GM23338 (cell line): ENCODE data around the gene TBCD. TPM values are rescaled to one million over a fixed set of nuclear protein-coding genes. Genes with fewer than 3 reads are reported as not detected.

ENCODE experiments used
- ATAC-seq: fragments of 200-7000 bp; cut with Tn5 transposase; 3 replicates; pipeline ENCODE4 v1.9.1; 2020
- DNase-seq: peaks from one replicate; pipeline ENCODE4 v3.0.0-alpha.2; 2015; ENCODE audit warnings: low spot score
- H2AFZ ChIP-seq: fragments of 200-600 bp; sonication (generic); 2 replicates; pipeline ENCODE4 v1.8.0; 2016; ENCODE audit warnings: antibody characterized with exemption, mild to moderate bottlenecking, moderate library complexity
- H3F3A ChIP-seq: fragments of 200-600 bp; sonication (generic); replicated peaks from 2 replicates; pipeline ENCODE4 v1.8.0; 2017; ENCODE audit warnings: antibody characterized with exemption, mixed run types, low read depth
- H3K27ac ChIP-seq: fragments of 200-600 bp; sonication (generic); 2 replicates; pipeline ENCODE4 v1.6.1; 2016; ENCODE audit warnings: low read depth
- H3K27me3 ChIP-seq: fragments of 200-600 bp; sonication (generic); 2 replicates; pipeline ENCODE4 v1.8.0; 2016; ENCODE audit warnings: mild to moderate bottlenecking, mixed run types, moderate library complexity; ENCODE audit not compliant: insufficient read depth
- H3K36me3 ChIP-seq: fragments of 200-600 bp; sonication (generic); 2 replicates; pipeline ENCODE4 v1.8.0; 2016; ENCODE audit warnings: mild to moderate bottlenecking; ENCODE audit not compliant: insufficient read depth
- H3K4me1 ChIP-seq: fragments of 200-600 bp; sonication (generic); 2 replicates; pipeline ENCODE4 v1.8.0; 2016; ENCODE audit warnings: mild to moderate bottlenecking, moderate library complexity; ENCODE audit not compliant: insufficient read depth
- H3K4me2 ChIP-seq: fragments of 200-600 bp; sonication (generic); 2 replicates; pipeline ENCODE4 v1.7.1; 2017; ENCODE audit warnings: mixed run types
- H3K4me3 ChIP-seq: fragments of 200-600 bp; sonication (generic); 2 replicates; pipeline ENCODE4 v1.6.1; 2016; ENCODE audit warnings: mixed run types
- H3K79me2 ChIP-seq: fragments of 200-600 bp; sonication (generic); replicated peaks from 2 replicates; pipeline ENCODE4 v1.8.0; 2017; ENCODE audit warnings: mild to moderate bottlenecking; ENCODE audit not compliant: insufficient read depth
- H3K9me2 ChIP-seq: fragments of 200-600 bp; sonication (generic); 2 replicates; pipeline ENCODE4 v1.8.0; 2017; ENCODE audit not compliant: insufficient read depth
- H4K20me1 ChIP-seq: fragments of 200-600 bp; sonication (generic); replicated peaks from 2 replicates; pipeline ENCODE4 v1.8.0; 2017; ENCODE audit warnings: mild to moderate bottlenecking; ENCODE audit not compliant: insufficient read depth
- H3K27ac Mint-ChIP-seq: 2 replicates; pipeline ENCODE4 v1.8.0; 2020; ENCODE audit warnings: inconsistent platforms, mild to moderate bottlenecking, moderate library complexity, mixed read lengths
- H3K27me3 Mint-ChIP-seq: 3 replicates; pipeline ENCODE4 v1.8.0; 2022; ENCODE audit warnings: low read depth, mild to moderate bottlenecking, moderate library complexity, mixed read lengths, inconsistent platforms; ENCODE audit not compliant: insufficient read depth, poor library complexity
- H3K36me3 Mint-ChIP-seq: 3 replicates; pipeline ENCODE4 v1.8.0; 2021; ENCODE audit warnings: low read depth, mild to moderate bottlenecking, inconsistent platforms, moderate library complexity, mixed read lengths
- H3K4me1 Mint-ChIP-seq: 3 replicates; pipeline ENCODE4 v1.8.0; 2020; ENCODE audit warnings: mild to moderate bottlenecking, inconsistent platforms, mixed read lengths
- H3K4me3 Mint-ChIP-seq: 3 replicates; pipeline ENCODE4 v1.8.0; 2021; ENCODE audit warnings: moderate library complexity, mild to moderate bottlenecking, inconsistent platforms, mixed read lengths
- H3K9me3 Mint-ChIP-seq: 3 replicates; pipeline ENCODE4 v1.8.0; 2020; ENCODE audit warnings: moderate library complexity, mild to moderate bottlenecking, inconsistent platforms, mixed read lengths
- CREB1 ChIP-seq: fragments of 250-450 bp; sonication (Bioruptor Pico); IDR thresholded peaks from 2 replicates; pipeline ENCODE4 v1.5.0; 2020; ENCODE audit warnings: low read depth, mild to moderate bottlenecking, moderate library complexity
- EZH2 ChIP-seq: fragments of 200-600 bp; sonication (generic); IDR thresholded peaks from one replicate; pipeline ENCODE4 v1.8.0; 2017; ENCODE audit warnings: antibody characterized with exemption, mild to moderate bottlenecking, low read depth; ENCODE audit not compliant: unreplicated experiment
- EZH2phosphoT487 ChIP-seq: fragments of 200-600 bp; sonication (generic); IDR thresholded peaks from one replicate; pipeline ENCODE4 v1.8.1; 2018; ENCODE audit warnings: antibody characterized with exemption; ENCODE audit not compliant: unreplicated experiment
- JUNB ChIP-seq: IDR thresholded peaks from one replicate; pipeline ENCODE4 v1.6.1; 2016; ENCODE audit warnings: antibody characterized with exemption; ENCODE audit not compliant: unreplicated experiment
- POLR2AphosphoS5 ChIP-seq: IDR thresholded peaks from 2 replicates; pipeline ENCODE4 v1.6.1; 2016; ENCODE audit warnings: antibody characterized with exemption, low read depth
- STAT1 ChIP-seq: IDR thresholded peaks from one replicate; pipeline ENCODE4 v1.6.1; 2016; ENCODE audit warnings: antibody characterized with exemption; ENCODE audit not compliant: unreplicated experiment
- ZNF114 ChIP-seq: fragments of 250-450 bp; sonication (Bioruptor Pico); IDR thresholded peaks from 2 replicates; pipeline ENCODE4 v1.5.0; 2020; ENCODE audit warnings: mild to moderate bottlenecking, moderate library complexity
- ZNF331 ChIP-seq: fragments of 250-450 bp; sonication (Bioruptor Pico); IDR thresholded peaks from 2 replicates; pipeline ENCODE4 v1.5.0; 2020; ENCODE audit warnings: low read depth, mild to moderate bottlenecking, moderate library complexity
- polyA plus RNA-seq: library from polyadenylated mRNA; unstranded; fragments of >200 nt; fragmentation: Nextera tagmentation; extraction: Ambion mirVana; gene quantifications from 2 replicates; pipeline ENCODE4 v1.2.1, GENCODE V29; 2016
- total RNA-seq: library from RNA; depleted of rRNA; stranded (reverse); fragments of >200 nt; shearing (Covaris generic); gene quantifications from 2 replicates; pipeline ENCODE4 v1.2.3, GENCODE V29; 2014
- TF ChIP-seq, protein P1 (sequence below): fragments of 250-450 bp; sonication (Bioruptor Pico); IDR thresholded peaks from 2 replicates; pipeline ENCODE4 v1.5.0; 2020; ENCODE audit warnings: mild to moderate bottlenecking, moderate library complexity
- TF ChIP-seq, protein P2 (sequence below): IDR thresholded peaks from one replicate; pipeline ENCODE4 v1.6.1; 2018; ENCODE audit warnings: antibody characterized with exemption; ENCODE audit not compliant: unreplicated experiment
- TF ChIP-seq, protein P3 (sequence below), 2 experiments: fragments of 200-600 bp in 1 of 2; sonication (generic) in 1 of 2; conservative IDR thresholded peaks; 2 replicates each; pipeline versions ENCODE4 v1.5.1 to v1.6.1; 2016 to 2017; ENCODE audit warnings: antibody characterized with exemption in 2 of 2, low read depth in 2 of 2, mild to moderate bottlenecking in 2 of 2, moderate library complexity in 1 of 2

TBCD gene
- total and polyA plus RNA-seq, 2 experiments from 2014 or later = 75.0 to 116 TPM

DNA sequence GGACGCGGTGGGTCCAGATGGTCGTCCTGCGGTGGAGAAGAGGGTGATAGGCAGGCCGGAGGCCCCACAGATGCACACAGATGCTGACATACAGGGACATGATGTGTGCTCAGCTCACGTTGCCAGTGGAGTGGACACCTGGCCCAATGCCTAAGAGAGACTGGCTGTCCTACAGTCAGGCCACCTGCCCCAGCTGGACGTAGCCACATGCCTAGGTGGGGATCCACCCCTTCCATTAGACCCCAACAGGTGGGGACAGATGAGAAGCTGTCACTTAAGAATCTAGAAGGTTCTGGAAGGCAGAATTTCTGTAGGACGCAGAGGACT is 205.6 kb downstream of the TBCD start (continued):
- TF ChIP-seq, protein P1, sequence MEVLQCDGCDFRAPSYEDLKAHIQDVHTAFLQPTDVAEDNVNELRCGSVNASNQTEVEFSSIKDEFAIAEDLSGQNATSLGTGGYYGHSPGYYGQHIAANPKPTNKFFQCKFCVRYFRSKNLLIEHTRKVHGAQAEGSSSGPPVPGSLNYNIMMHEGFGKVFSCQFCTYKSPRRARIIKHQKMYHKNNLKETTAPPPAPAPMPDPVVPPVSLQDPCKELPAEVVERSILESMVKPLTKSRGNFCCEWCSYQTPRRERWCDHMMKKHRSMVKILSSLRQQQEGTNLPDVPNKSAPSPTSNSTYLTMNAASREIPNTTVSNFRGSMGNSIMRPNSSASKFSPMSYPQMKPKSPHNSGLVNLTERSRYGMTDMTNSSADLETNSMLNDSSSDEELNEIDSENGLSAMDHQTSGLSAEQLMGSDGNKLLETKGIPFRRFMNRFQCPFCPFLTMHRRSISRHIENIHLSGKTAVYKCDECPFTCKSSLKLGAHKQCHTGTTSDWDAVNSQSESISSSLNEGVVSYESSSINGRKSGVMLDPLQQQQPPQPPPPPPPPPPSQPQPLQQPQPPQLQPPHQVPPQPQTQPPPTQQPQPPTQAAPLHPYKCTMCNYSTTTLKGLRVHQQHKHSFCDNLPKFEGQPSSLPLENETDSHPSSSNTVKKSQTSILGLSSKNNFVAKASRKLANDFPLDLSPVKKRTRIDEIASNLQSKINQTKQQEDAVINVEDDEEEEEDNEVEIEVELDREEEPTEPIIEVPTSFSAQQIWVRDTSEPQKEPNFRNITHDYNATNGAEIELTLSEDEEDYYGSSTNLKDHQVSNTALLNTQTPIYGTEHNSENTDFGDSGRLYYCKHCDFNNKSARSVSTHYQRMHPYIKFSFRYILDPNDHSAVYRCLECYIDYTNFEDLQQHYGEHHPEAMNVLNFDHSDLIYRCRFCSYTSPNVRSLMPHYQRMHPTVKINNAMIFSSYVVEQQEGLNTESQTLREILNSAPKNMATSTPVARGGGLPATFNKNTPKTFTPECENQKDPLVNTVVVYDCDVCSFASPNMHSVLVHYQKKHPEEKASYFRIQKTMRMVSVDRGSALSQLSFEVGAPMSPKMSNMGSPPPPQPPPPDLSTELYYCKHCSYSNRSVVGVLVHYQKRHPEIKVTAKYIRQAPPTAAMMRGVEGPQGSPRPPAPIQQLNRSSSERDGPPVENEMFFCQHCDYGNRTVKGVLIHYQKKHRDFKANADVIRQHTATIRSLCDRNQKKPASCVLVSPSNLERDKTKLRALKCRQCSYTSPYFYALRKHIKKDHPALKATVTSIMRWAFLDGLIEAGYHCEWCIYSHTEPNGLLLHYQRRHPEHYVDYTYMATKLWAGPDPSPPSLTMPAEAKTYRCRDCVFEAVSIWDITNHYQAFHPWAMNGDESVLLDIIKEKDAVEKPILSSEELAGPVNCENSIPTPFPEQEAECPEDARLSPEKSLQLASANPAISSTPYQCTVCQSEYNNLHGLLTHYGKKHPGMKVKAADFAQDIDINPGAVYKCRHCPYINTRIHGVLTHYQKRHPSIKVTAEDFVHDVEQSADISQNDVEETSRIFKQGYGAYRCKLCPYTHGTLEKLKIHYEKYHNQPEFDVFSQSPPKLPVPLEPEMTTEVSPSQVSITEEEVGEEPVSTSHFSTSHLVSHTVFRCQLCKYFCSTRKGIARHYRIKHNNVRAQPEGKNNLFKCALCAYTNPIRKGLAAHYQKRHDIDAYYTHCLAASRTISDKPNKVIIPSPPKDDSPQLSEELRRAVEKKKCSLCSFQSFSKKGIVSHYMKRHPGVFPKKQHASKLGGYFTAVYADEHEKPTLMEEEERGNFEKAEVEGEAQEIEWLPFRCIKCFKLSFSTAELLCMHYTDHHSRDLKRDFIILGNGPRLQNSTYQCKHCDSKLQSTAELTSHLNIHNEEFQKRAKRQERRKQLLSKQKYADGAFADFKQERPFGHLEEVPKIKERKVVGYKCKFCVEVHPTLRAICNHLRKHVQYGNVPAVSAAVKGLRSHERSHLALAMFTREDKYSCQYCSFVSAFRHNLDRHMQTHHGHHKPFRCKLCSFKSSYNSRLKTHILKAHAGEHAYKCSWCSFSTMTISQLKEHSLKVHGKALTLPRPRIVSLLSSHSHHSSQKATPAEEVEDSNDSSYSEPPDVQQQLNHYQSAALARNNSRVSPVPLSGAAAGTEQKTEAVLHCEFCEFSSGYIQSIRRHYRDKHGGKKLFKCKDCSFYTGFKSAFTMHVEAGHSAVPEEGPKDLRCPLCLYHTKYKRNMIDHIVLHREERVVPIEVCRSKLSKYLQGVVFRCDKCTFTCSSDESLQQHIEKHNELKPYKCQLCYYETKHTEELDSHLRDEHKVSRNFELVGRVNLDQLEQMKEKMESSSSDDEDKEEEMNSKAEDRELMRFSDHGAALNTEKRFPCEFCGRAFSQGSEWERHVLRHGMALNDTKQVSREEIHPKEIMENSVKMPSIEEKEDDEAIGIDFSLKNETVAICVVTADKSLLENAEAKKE = no peak
- TF ChIP-seq EZH2phosphoT487 = no peak
- no peak for TF ChIP-seq POLR2AphosphoS5

DNA sequence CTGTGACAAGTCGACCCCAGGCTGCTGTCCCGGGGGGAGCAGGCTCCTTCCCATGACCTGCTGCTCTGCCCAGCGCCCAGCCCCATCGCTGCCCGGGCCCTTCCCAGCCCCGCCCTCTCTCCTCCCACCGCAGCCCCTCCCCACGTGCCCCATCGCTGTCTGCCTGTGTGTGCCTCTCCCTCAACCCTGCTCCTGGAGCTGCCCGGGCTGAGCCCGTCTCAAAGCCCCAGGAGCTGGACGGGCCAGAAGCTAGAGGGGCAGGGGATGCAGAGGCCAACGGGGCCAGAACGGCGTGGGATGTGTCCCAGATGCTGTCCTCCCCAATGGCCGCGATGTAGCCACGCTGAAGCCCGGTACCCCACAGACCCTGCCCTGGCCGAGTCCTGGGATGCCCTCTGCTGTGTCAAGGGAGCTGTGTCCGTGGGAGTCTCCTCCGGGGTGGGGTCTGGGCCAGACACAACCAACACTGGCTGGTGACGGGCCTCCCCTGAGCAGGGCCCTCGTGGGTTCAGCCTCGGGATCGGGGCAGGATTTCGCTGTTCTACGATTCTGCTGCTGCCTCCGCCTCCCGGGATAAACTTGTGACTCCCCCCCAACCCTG is 206.2 kb downstream of the TBCD start:
- Mint-ChIP-seq H3K27me3 (peaks cover 7% of the 10 kb centered on the region), H3K36me3 (peaks cover 62% of the 10 kb centered on the region), H3K4me3 (no peak overlapping the region), H3K9me3 (peaks cover 51% of the 10 kb centered on the region), H3K27ac (no peak overlapping the region), H3K4me1 (no peaks in the 10 kb centered on the region; the same call in 2 of the 3 replicates)
- Histone ChIP-seq H3K27me3 (no peaks in the 10 kb centered on the region), H3K79me2 (no peaks in the 10 kb centered on the region), H3K27ac (no peak overlapping the region), H3F3A (no peaks in the 10 kb centered on the region), H3K9me2 (no peaks in the 10 kb centered on the region; the same call in 1 of the 2 replicates), H2AFZ (no peak overlapping the region), H3K4me3 (no peak overlapping the region), H3K4me1 (peaks cover 3% of the 10 kb centered on the region; the same call in 1 of the 2 replicates), H3K4me2 (no peak overlapping the region), H3K36me3 (peaks cover 5% of the 10 kb centered on the region; the same call in 1 of the 2 replicates), H4K20me1 (no peaks in the 10 kb centered on the region)
- ATAC-seq = no peak
- TF ChIP-seq, protein P2, sequence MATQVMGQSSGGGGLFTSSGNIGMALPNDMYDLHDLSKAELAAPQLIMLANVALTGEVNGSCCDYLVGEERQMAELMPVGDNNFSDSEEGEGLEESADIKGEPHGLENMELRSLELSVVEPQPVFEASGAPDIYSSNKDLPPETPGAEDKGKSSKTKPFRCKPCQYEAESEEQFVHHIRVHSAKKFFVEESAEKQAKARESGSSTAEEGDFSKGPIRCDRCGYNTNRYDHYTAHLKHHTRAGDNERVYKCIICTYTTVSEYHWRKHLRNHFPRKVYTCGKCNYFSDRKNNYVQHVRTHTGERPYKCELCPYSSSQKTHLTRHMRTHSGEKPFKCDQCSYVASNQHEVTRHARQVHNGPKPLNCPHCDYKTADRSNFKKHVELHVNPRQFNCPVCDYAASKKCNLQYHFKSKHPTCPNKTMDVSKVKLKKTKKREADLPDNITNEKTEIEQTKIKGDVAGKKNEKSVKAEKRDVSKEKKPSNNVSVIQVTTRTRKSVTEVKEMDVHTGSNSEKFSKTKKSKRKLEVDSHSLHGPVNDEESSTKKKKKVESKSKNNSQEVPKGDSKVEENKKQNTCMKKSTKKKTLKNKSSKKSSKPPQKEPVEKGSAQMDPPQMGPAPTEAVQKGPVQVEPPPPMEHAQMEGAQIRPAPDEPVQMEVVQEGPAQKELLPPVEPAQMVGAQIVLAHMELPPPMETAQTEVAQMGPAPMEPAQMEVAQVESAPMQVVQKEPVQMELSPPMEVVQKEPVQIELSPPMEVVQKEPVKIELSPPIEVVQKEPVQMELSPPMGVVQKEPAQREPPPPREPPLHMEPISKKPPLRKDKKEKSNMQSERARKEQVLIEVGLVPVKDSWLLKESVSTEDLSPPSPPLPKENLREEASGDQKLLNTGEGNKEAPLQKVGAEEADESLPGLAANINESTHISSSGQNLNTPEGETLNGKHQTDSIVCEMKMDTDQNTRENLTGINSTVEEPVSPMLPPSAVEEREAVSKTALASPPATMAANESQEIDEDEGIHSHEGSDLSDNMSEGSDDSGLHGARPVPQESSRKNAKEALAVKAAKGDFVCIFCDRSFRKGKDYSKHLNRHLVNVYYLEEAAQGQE = no peak
- TF ChIP-seq, protein P3, sequence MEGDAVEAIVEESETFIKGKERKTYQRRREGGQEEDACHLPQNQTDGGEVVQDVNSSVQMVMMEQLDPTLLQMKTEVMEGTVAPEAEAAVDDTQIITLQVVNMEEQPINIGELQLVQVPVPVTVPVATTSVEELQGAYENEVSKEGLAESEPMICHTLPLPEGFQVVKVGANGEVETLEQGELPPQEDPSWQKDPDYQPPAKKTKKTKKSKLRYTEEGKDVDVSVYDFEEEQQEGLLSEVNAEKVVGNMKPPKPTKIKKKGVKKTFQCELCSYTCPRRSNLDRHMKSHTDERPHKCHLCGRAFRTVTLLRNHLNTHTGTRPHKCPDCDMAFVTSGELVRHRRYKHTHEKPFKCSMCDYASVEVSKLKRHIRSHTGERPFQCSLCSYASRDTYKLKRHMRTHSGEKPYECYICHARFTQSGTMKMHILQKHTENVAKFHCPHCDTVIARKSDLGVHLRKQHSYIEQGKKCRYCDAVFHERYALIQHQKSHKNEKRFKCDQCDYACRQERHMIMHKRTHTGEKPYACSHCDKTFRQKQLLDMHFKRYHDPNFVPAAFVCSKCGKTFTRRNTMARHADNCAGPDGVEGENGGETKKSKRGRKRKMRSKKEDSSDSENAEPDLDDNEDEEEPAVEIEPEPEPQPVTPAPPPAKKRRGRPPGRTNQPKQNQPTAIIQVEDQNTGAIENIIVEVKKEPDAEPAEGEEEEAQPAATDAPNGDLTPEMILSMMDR (conservative IDR thresholded peaks at IDR 0.05; ENCODE audit: low read depth in 2 of 2) = no peak
- TF ChIP-seq STAT1 (no peak), ZNF331 (CRISPR knock-in tag) (no peak), EZH2phosphoT487 (no peak), ZNF114 (CRISPR knock-in tag) (no peak), CREB1 (CRISPR knock-in tag) (no peak), EZH2 (no peak), POLR2AphosphoS5 (no peak), JUNB (no peak)
- no peak for DNase-seq
